Activated CD8-positive, alpha-beta T cell treated with anti-CD3 and anti-CD28 coated beads for 36 hours (primary cell): ENCODE results near the gene CDK4. TPM values are rescaled to one million over a fixed set of nuclear protein-coding genes. Genes with fewer than 3 reads are reported as not detected.

Experiments used
- ATAC-seq: fragments of 200-7000 bp; cut with Tn5 transposase; one replicate; pipeline ENCODE4 v1.10.0; 2021; ENCODE audit warnings: mild to moderate bottlenecking, moderate library complexity
- CTCF ChIA-PET: fragments of 350-600 bp; sonication (Branson Sonifier 250); formaldehyde crosslinking; loops from one replicate; lab custom pipeline; 2021; ENCODE audit warnings: antibody characterized with exemption; lab: Charles Lee
- POLR2A ChIA-PET: fragments of 350-600 bp; sonication (Branson Sonifier 250); formaldehyde crosslinking; loops from one replicate; lab custom pipeline; 2021; ENCODE audit warnings: antibody characterized with exemption; lab: Charles Lee
- DNase-seq: peaks from one replicate; pipeline ENCODE4 v3.0.0-alpha.2; 2020
- H3K27ac Mint-ChIP-seq: one replicate; pipeline ENCODE4 v1.8.0; 2021; ENCODE audit warnings: mild to moderate bottlenecking, mixed read lengths
- H3K27me3 Mint-ChIP-seq: one replicate; pipeline ENCODE4 v1.8.0; 2021; ENCODE audit warnings: mixed read lengths
- H3K36me3 Mint-ChIP-seq: one replicate; pipeline ENCODE4 v1.8.0; 2021; ENCODE audit warnings: low read depth, mixed read lengths
- H3K4me1 Mint-ChIP-seq: one replicate; pipeline ENCODE4 v1.8.0; 2021; ENCODE audit warnings: low read depth, mixed read lengths
- H3K4me3 Mint-ChIP-seq: one replicate; pipeline ENCODE4 v1.8.0; 2021; ENCODE audit warnings: mild to moderate bottlenecking, moderate library complexity, mixed read lengths
- H3K9me3 Mint-ChIP-seq: one replicate; pipeline ENCODE4 v1.8.0; 2021; ENCODE audit warnings: mixed read lengths
- CTCF ChIP-seq: fragments of 200-600 bp; IDR thresholded peaks from one replicate; pipeline ENCODE4 v1.8.0; 2022; ENCODE audit warnings: antibody characterized with exemption, mild to moderate bottlenecking
- intact Hi-C: fragments of 100-400 bp; cut with micrococcal nuclease; formaldehyde crosslinking; loops from one replicate; pipeline ENCODE4 v1.10.0; 2022
- total RNA-seq, 2 experiments: library from RNA; stranded (reverse); gene quantifications; one replicate each; pipeline ENCODE4 v1.2.3, GENCODE V29; 2021

CDK4 gene
- total RNA-seq, 2 experiments from 2014 or later: 218 to 221 TPM

- ATAC-seq (peak; percentile 89), DNase-seq (peak; percentile 98)
- Mint-ChIP-seq H3K4me3 (peak within 1 kb of the TSS; percentile 99), H3K27ac (peak within 1 kb of the TSS; percentile 99), H3K4me1 (peaks cover 13% of the 10 kb centered on the region), H3K27me3 (no peaks in the 10 kb centered on the region), H3K36me3 (peaks cover 28% of the 10 kb centered on the region), H3K9me3 (no peaks in the 10 kb centered on the region)
- no peak for TF ChIP-seq CTCF
- ChIA-PET CTCF (interaction anchor here (0.8 to 13.4 kb wide), 5 partner anchors 8 to 134 kb away, joined by 3 to 122 read pairs (median 9); partner anchors contain the start of genes CYP27B1 and TSFM), POLR2A (interaction anchor here (0.7 to 2.1 kb wide), 6 partner anchors 10 to 76 kb away, joined by 3 to 9 read pairs (median 4); partner anchors contain the start of gene TSFM)
- intact Hi-C loops: no loop called here
These were observed 19.8 kb upstream of the CDK4 start, which contains the start of gene METTL1 for GRCh38 chr12:57771873-57772428. TSS of gene METTL1 (minus strand) at chr12:57772105. CDS start at chr12:57772083, 22 bp downstream.

- DNase-seq (peak; percentile 96), ATAC-seq (peak; percentile 80)
- peak overlapping the region; percentile 99 for H3K4me3 Mint-ChIP-seq
- no peak for TF ChIP-seq CTCF
- H3K9me3 Mint-ChIP-seq: no peaks in the 10 kb centered on the region
- peaks cover 19% of the 10 kb centered on the region for H3K4me1 Mint-ChIP-seq
- peaks cover 28% of the 10 kb centered on the region for H3K36me3 Mint-ChIP-seq
- ChIA-PET POLR2A (interaction anchor here (0.8 to 2.1 kb wide), 4 partner anchors 10 to 77 kb away, joined by 3 to 9 read pairs (median 4); partner anchors contain the start of gene TSFM), CTCF (interaction anchor here (0.8 to 13.4 kb wide), 6 partner anchors 8 to 135 kb away, joined by 3 to 122 read pairs (median 8); partner anchors contain the start of genes CYP27B1 and TSFM)
- peak overlapping the region; percentile 99 for H3K27ac Mint-ChIP-seq
- intact Hi-C loops: no loop called here
- H3K27me3 Mint-ChIP-seq: peaks cover 3% of the 10 kb centered on the region
These were observed 19.2 kb upstream of the CDK4 start for GRCh38 chr12:57771236-57771872.

GRCh38 chr12:57770734-57771133, 18.6 kb upstream of the CDK4 start:
- no peak for TF ChIP-seq CTCF
- ChIA-PET CTCF (interaction anchor here (0.8 to 4.3 kb wide), 3 partner anchors 12 to 14 kb away, joined by 3 to 17 read pairs (median 6); partner anchors contain the start of gene TSFM), POLR2A (interaction anchor here (1.6 kb wide), 1 partner anchor 30 kb away, joined by 3 read pairs; no protein-coding TSS in a partner anchor)
- intact Hi-C loops: no loop called here
- Mint-ChIP-seq H3K27ac (no peak overlapping the region), H3K9me3 (no peaks in the 10 kb centered on the region), H3K4me3 (peak overlapping the region; percentile 99), H3K4me1 (peaks cover 21% of the 10 kb centered on the region), H3K36me3 (peaks cover 28% of the 10 kb centered on the region), H3K27me3 (peaks cover 6% of the 10 kb centered on the region)
- DNase-seq (no peak), ATAC-seq (no peak)

- Mint-ChIP-seq H3K4me3 (peak overlapping the region; percentile 19), H3K9me3 (no peaks in the 10 kb centered on the region), H3K27me3 (peaks cover 6% of the 10 kb centered on the region), H3K36me3 (peaks cover 32% of the 10 kb centered on the region), H3K27ac (no peak overlapping the region), H3K4me1 (peaks cover 25% of the 10 kb centered on the region)
- POLR2A ChIA-PET: interaction anchor here (1.6 kb wide), 1 partner anchor 29 kb away, joined by 3 read pairs; no protein-coding TSS in a partner anchor
- ATAC-seq (no peak), DNase-seq (no peak)
- CTCF ChIA-PET: interaction anchor here (1.7 to 6.2 kb wide), 3 partner anchors 10 to 13 kb away, joined by 6 to 74 read pairs (median 17); partner anchors contain the start of gene MARCHF9
- intact Hi-C loops: no loop called here
- TF ChIP-seq CTCF: no peak
These were observed 17.5 kb upstream of the CDK4 start for GRCh38 chr12:57769594-57769993.
